Heart right ventricle (tissue), 16 donors: Measurements from ENCODE around the gene ZNF319. TPM values are rescaled to one million over a fixed set of nuclear protein-coding genes. Genes with fewer than 3 reads are reported as not detected.
"Not testable (repeated sequence)": the region's sequence is repeated elsewhere in the genome, so short reads cannot be mapped to it uniquely, and the experiment has no call there.

ENCODE experiments used
- ATAC-seq, 8 donors: fragments of 200-7000 bp; cut with Tn5 transposase; one replicate each; pipeline ENCODE4 v1.9.1; 2020; ENCODE audit warnings: mild to moderate bottlenecking in 8 of 8, moderate library complexity in 8 of 8, moderate number of reproducible peaks in 1 of 8
- DNase-seq, 2 donors: peaks; one replicate each; pipeline ENCODE4 v3.0.0-alpha.2; 2020
- H3K27ac ChIP-seq, 10 donors: fragments of 200-600 bp; sonication (generic) in 2 of 10; one replicate each; pipeline versions ENCODE4 v1.5.0 to v1.8.0; 2020 to 2022; ENCODE audit warnings: mild to moderate bottlenecking in 3 of 10
- H3K27me3 ChIP-seq, 7 donors: fragments of 200-600 bp; one replicate each; pipeline ENCODE4 v1.8.0; 2021 to 2022; ENCODE audit warnings: mild to moderate bottlenecking in 2 of 7
- H3K36me3 ChIP-seq, 9 donors: fragments of 200-600 bp; sonication (generic) in 1 of 9; one replicate each; pipeline versions ENCODE4 v1.5.0 to v1.8.0; 2020 to 2022; ENCODE audit warnings: mild to moderate bottlenecking in 2 of 9
- H3K4me1 ChIP-seq, 9 donors: fragments of 200-600 bp; sonication (generic) in 1 of 9; one replicate each; pipeline versions ENCODE4 v1.5.0 to v1.8.0; 2020 to 2022; ENCODE audit warnings: mild to moderate bottlenecking in 4 of 9
- H3K4me3 ChIP-seq, 10 donors: fragments of 200-600 bp; sonication (generic) in 2 of 10; one replicate each; pipeline versions ENCODE4 v1.5.0 to v1.8.0; 2020 to 2022; ENCODE audit warnings: mild to moderate bottlenecking in 7 of 10, moderate library complexity in 2 of 10
- H3K9me3 ChIP-seq, 11 donors: fragments of 200-600 bp in 10 of 11; sonication (generic) in 2 of 11; one replicate each; pipeline versions ENCODE4 v1.5.0 to v1.8.0; 2013 to 2022; ENCODE audit warnings: mild to moderate bottlenecking in 2 of 11, control low read depth in 1 of 11, moderate library complexity in 1 of 11
- CTCF ChIP-seq, 9 donors: fragments of 200-600 bp; sonication (generic) in 2 of 9; IDR thresholded peaks; one replicate each; pipeline versions ENCODE4 v1.5.0 to v1.8.0; 2021 to 2022; ENCODE audit warnings: antibody characterized with exemption in 9 of 9, mild to moderate bottlenecking in 5 of 9, moderate library complexity in 1 of 9
- WGBS, 2 donors: extraction: QIAGEN DNeasy Blood & Tissue Kit; methylation state at CpG; one replicate each; pipeline ENCODE4 v1.1.7; 2013; ENCODE audit warnings: inconsistent platforms in 1 of 2; 5-methylcytosine and 5-hydroxymethylcytosine counted together
- intact Hi-C, 10 donors: fragments of 100-400 bp; cut with DNase I; formaldehyde crosslinking; loops; one replicate each; pipeline versions ENCODE4 v1.11.1 to v1.14.2; 2022
- polyA plus RNA-seq, 2 donors: library from polyadenylated mRNA; stranded (reverse); fragments of 200-250 nt; gene quantifications; one replicate each; pipeline ENCODE4 v1.2.3, GENCODE V29; 2013
- total RNA-seq, 10 donors: library from RNA; stranded (reverse); fragmentation: NEBNext Ultra II Directional in 3 of 10; extraction: Animal tissue kit (Norgen Biotek cat#: 25700) in 3 of 10; gene quantifications; one replicate each; pipeline versions ENCODE4 v1.2.1 to v1.2.4, GENCODE V29; 2021 to 2023
- donor health status: Arrhythmogenic right ventricular cardiomyopathy.
- donor health status: ischemic (EF 13 %, LVEDD 7.1; RV severe dilation, severe dysfunction).
- donor health status: healthy with polysubstance abuse.
- donor health status: DM: no; HTN: yes; CAD: no.
- donor health status: DM: no; HTN: no; CAD: no.
- donor health status: ischemic (EF 25% LVEDD 6.9; RV normal size, moderate dysfunction).
- donor health status: ischemic (EF 25% LVEDD 5.7; RV mildly dilated, moderate dysfunction).
- donor health status: healthy.
- donor health status: DM: yes; HTN: yes; CAD: no.
- donor health status: Ischemic cardiomyopathy.
- donor health status: ischemic (EF 35%, LVEDD 5.7; RV mildly dilated, moderate dysfunction).
- donor health status: nonischemic (EF 11% LVEDD 7.7; RV severe dilation, severe dysfunction).
- donor health status: DM: yes; HTN: yes; CAD: no.
- donor health status: PGD.
- donor health status: ischemic (EF 29% LVEDD 5.4; RV normal size, mild dysfunction).
- donor health status: nonischemic (EF 23%, LVEDD 6.1; RV moderate dilation, normal function).

The ZNF319 gene
- total and polyA plus RNA-seq, 12 donors = 3.5 to 11.3 (median 7.5) TPM

- H3K4me3 ChIP-seq = no peak overlapping the region
- intact Hi-C loops = no loop called here
- no peak overlapping the region for H3K27ac ChIP-seq
- DNase-seq (no peak), ATAC-seq (no peak)
- H3K4me1 ChIP-seq = peaks cover 0 to 9% (median 0%) of the 10 kb centered on the region in 9 donors
- H3K27me3 ChIP-seq = no peaks in the 10 kb centered on the region
- TF ChIP-seq CTCF (IDR thresholded peaks at IDR 0.05) = no peak
- peaks cover 0 to 84% (median 10%) of the 10 kb centered on the region in 9 donors for H3K36me3 ChIP-seq
- H3K9me3 ChIP-seq = no peaks in the 10 kb centered on the region
- WGBS, 2 donors = 84 to 86% methylated on average over 3 of the region's 3 CpGs
These were observed 11.2 kb upstream of the ZNF319 start for GRCh38 chr16:58011652-58012051.

- Histone ChIP-seq H3K4me3 (no peak overlapping the region), H3K9me3 (no peaks in the 10 kb centered on the region), H3K36me3 (peaks cover 0 to 87% (median 13%) of the 10 kb centered on the region in 9 donors), H3K27me3 (no peaks in the 10 kb centered on the region), H3K4me1 (peaks cover 0 to 9% (median 0%) of the 10 kb centered on the region in 9 donors), H3K27ac (no peak overlapping the region)
- ATAC-seq (no peak), DNase-seq (no peak)
- TF ChIP-seq CTCF (IDR thresholded peaks at IDR 0.05) = no peak
- WGBS, 2 donors = 73 to 78% methylated on average over 3 of the region's 3 CpGs
- intact Hi-C loops = no loop called here
These were observed 10.4 kb upstream of the ZNF319 start for GRCh38 chr16:58010886-58011285.

GRCh38 chr16:58009856-58010416 lies 9.5 kb upstream of the ZNF319 start:
- intact Hi-C loops = loop anchor here in 4 of 10 donors (5.0 to 10.0 kb wide), 5 partner anchors 253 to 435 kb away; no protein-coding TSS in a partner anchor
- Histone ChIP-seq H3K9me3 (no peaks in the 10 kb centered on the region), H3K27ac (no peak overlapping the region), H3K27me3 (no peaks in the 10 kb centered on the region), H3K36me3 (peaks cover 0 to 83% (median 13%) of the 10 kb centered on the region in 9 donors), H3K4me1 (peaks cover 0 to 12% (median 3%) of the 10 kb centered on the region in 9 donors), H3K4me3 (no peak overlapping the region)
- ATAC-seq (peak in 6 of 8 donors; percentile 19 to 76 (median 62)), DNase-seq (peak in 1 of 2 donors; percentile 21)
- WGBS, 2 donors = 65 to 74% methylated on average over 11 of the region's 11 CpGs
- no peak for TF ChIP-seq CTCF (IDR thresholded peaks at IDR 0.05)

- Histone ChIP-seq H3K4me1 (peaks cover 2 to 31% (median 16%) of the 10 kb centered on the region in 9 donors), H3K36me3 (peaks cover 0 to 60% (median 5%) of the 10 kb centered on the region in 9 donors), H3K4me3 (peak overlapping the region in 1 of 10 donors; percentile 18), H3K27ac (peak overlapping the region in 5 of 10 donors; percentile 31 to 68 (median 55))
- intact Hi-C loops = loop anchor here in 7 of 10 donors (5.0 to 10.0 kb wide), 7 partner anchors 102 to 430 kb away; partner anchors contain the start of gene KIFC3 (in 1 of the 7)
- ATAC-seq (peak in 1 of 8 donors; percentile 27), DNase-seq (peak; percentile 38 to 66)
- not testable (repeated sequence) for H3K27me3 ChIP-seq, H3K9me3 ChIP-seq
- 62 to 72% methylated on average over 12 of the region's 12 CpGs for WGBS, 2 donors
These were observed 4.3 kb upstream of the ZNF319 start for GRCh38 chr16:58004736-58005135.

GRCh38 chr16:58002936-58003335 lies 2.5 kb upstream of the ZNF319 start:
- 98% methylated on average over 5 of the region's 5 CpGs for WGBS, 2 donors
- Histone ChIP-seq H3K4me1 (peaks cover 6 to 49% (median 31%) of the 10 kb centered on the region in 9 donors), H3K27ac (no peak overlapping the region), H3K27me3 (no peaks in the 10 kb centered on the region), H3K4me3 (no peak overlapping the region), H3K9me3 (no peaks in the 10 kb centered on the region), H3K36me3 (peaks cover 0 to 53% (median 7%) of the 10 kb centered on the region in 9 donors)
- intact Hi-C loops = loop anchor here in 6 of 10 donors (2.0 to 10.0 kb wide), 8 partner anchors 101 to 428 kb away; partner anchors contain the start of gene KIFC3 (in 1 of the 6)
- no peak for TF ChIP-seq CTCF (IDR thresholded peaks at IDR 0.05)
- DNase-seq (no peak), ATAC-seq (no peak)
